Activated naive CD8-positive, alpha-beta T cell treated with anti-CD3 and anti-CD28 coated beads for 36 hours (primary cell): Measurements from ENCODE around the gene LSM5. TPM values are rescaled to one million over a fixed set of nuclear protein-coding genes. Genes with fewer than 3 reads are reported as not detected.

ENCODE experiments used
- DNase-seq: peaks from one replicate; pipeline ENCODE4 v3.0.0; 2021
- H3K27ac Mint-ChIP-seq: one replicate; pipeline ENCODE4 v1.8.0; 2022; ENCODE audit warnings: mild to moderate bottlenecking, moderate library complexity, mixed read lengths
- H3K27me3 Mint-ChIP-seq: one replicate; pipeline ENCODE4 v1.8.0; 2022; ENCODE audit warnings: mild to moderate bottlenecking, mixed read lengths
- H3K36me3 Mint-ChIP-seq: one replicate; pipeline ENCODE4 v1.8.0; 2021; ENCODE audit warnings: mild to moderate bottlenecking, mixed read lengths
- H3K4me1 Mint-ChIP-seq: one replicate; pipeline ENCODE4 v1.8.0; 2021; ENCODE audit warnings: mixed read lengths
- H3K4me3 Mint-ChIP-seq: one replicate; pipeline ENCODE4 v1.8.0; 2022; ENCODE audit warnings: mild to moderate bottlenecking, moderate library complexity, mixed read lengths
- H3K9me3 Mint-ChIP-seq: one replicate; pipeline ENCODE4 v1.8.0; 2022; ENCODE audit warnings: mixed read lengths
- total RNA-seq, 2 experiments: library from RNA; stranded (reverse); gene quantifications; one replicate each; pipeline ENCODE4 v1.2.3, GENCODE V29; 2021

LSM5 gene
- total RNA-seq, 2 experiments from 2014 or later: 157 to 158 TPM

GRCh38 chr7:32458025-32458424 lies 32.2 kb downstream of the LSM5 start:
- peaks cover 2% of the 10 kb centered on the region for H3K9me3 Mint-ChIP-seq
- H3K4me3 Mint-ChIP-seq: no peak overlapping the region
- H3K36me3 Mint-ChIP-seq: no peaks in the 10 kb centered on the region
- no peaks in the 10 kb centered on the region for H3K4me1 Mint-ChIP-seq
- DNase-seq: no peak
- H3K27ac Mint-ChIP-seq: no peak overlapping the region
- H3K27me3 Mint-ChIP-seq: peaks cover 7% of the 10 kb centered on the region

- Mint-ChIP-seq H3K27me3 (peaks cover 10% of the 10 kb centered on the region), H3K4me1 (no peaks in the 10 kb centered on the region), H3K27ac (no peak overlapping the region), H3K4me3 (no peak overlapping the region), H3K36me3 (no peaks in the 10 kb centered on the region), H3K9me3 (peaks cover 3% of the 10 kb centered on the region)
- DNase-seq: no peak
Measured at GRCh38 chr7:32453341-32454011, 36.7 kb downstream of the LSM5 start.

DNA sequence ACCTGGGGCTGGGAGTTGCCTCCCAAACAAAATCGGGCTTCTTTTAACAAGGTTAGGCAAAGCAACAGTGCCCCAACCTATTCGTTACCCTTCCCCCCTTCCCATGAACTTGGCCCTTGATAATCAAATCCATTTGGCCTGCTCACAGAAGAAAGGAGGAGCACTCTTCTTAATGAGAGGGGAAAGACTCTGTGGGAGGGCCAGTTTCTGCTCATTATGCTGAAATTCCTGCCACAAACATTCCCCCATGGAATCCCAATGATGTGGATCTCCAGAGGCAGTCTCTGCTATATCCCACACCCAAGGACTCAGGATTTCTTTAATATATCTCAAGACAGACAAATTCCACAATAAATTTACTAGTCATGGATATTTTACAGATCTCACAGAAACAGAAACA lies 43.0 kb downstream of the LSM5 start:
- peaks cover 2% of the 10 kb centered on the region for H3K9me3 Mint-ChIP-seq
- H3K27me3 Mint-ChIP-seq: peaks cover 4% of the 10 kb centered on the region
- no peak for DNase-seq
- H3K4me1 Mint-ChIP-seq: no peaks in the 10 kb centered on the region
- no peak overlapping the region for H3K4me3 Mint-ChIP-seq
- no peaks in the 10 kb centered on the region for H3K36me3 Mint-ChIP-seq
- H3K27ac Mint-ChIP-seq: no peak overlapping the region

DNA sequence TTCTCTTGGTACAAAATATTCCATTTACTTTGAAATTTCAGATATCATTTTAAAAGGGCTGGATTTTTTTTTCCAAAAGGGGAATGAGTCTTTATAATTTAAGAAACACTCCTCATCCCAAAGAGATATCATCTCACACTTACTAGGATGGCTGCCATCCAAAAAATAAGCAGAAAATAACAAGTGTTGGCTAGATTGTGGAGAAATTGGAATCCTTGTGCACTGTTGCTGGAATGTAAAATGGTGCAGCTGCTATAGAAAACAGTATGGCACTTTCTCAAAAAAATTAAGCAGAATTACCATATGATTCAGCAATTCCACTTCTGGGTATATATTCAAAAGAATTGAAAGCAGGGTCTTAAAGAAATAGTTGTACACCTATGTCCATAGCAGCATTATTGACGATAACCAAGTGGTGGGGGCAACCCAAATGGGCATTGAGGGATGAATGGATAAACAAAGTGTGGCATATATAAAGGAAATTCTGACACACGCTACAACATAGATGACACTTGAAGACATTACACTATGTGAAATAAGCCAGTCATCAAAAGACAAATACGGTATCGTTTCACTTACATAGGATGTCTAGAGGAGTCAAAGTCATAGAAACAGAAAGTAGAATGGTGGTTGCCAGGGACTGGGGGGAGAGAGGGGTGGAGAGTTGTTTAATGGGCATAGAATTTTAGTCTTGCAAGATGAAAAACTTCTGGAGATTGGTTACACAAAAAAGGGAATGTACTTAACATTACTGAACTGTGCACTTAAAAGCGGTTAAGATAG lies 53.8 kb downstream of the LSM5 start:
- H3K36me3 Mint-ChIP-seq: no peaks in the 10 kb centered on the region
- no peaks in the 10 kb centered on the region for H3K9me3 Mint-ChIP-seq
- no peaks in the 10 kb centered on the region for H3K4me1 Mint-ChIP-seq
- no peak for DNase-seq
- no peak overlapping the region for H3K4me3 Mint-ChIP-seq
- H3K27me3 Mint-ChIP-seq: peaks cover 13% of the 10 kb centered on the region
- H3K27ac Mint-ChIP-seq: no peak overlapping the region

Other genes starting within 250 kb of the LSM5 start
- gene AVL9, start 5.1 kb upstream of the LSM5 start, total RNA-seq: 10 to 100 TPM; 56.9 to 59.9 TPM